GM19463 (cell line): ENCODE results near the gene OARD1.

Experiments used
- ATAC-seq: cut with Tn5 transposase; IDR thresholded peaks from one replicate; pipeline ENCODE4 v1.9.1; 2021; ENCODE audit warnings: mild to moderate bottlenecking, moderate library complexity; ENCODE audit not compliant: unreplicated experiment

Gene OARD1

GRCh38 chr6:41050536-41050935 lies 21.6 kb downstream of the OARD1 start:
- no peak for ATAC-seq

- no peak for ATAC-seq
Measured at GRCh38 chr6:41049955-41050354, 22.2 kb downstream of the OARD1 start.

GRCh38 chr6:41049521-41049920 lies 22.6 kb downstream of the OARD1 start:
- no peak for ATAC-seq

- ATAC-seq, result no peak
Measured at GRCh38 chr6:41047745-41048732, 24.1 kb downstream of the OARD1 start.

- no peak for ATAC-seq
Measured at GRCh38 chr6:41047306-41047705, 24.9 kb downstream of the OARD1 start.

GRCh38 chr6:41046084-41046483 lies 26.1 kb downstream of the OARD1 start:
- no peak for ATAC-seq

- no peak for ATAC-seq
Measured at GRCh38 chr6:41045664-41046063, 26.5 kb downstream of the OARD1 start.

GRCh38 chr6:41043151-41043550 lies 29.0 kb downstream of the OARD1 start:
- no peak for ATAC-seq

GRCh38 chr6:41042226-41043055 lies 29.7 kb downstream of the OARD1 start, which contains the start of gene TSPO2:
TSPO2 (plus strand) TSS chr6:41042467; CDS start chr6:41042986, 519 bp downstream.
- ATAC-seq, result no peak

GRCh38 chr6:41040940-41041536 lies 31.1 kb downstream of the OARD1 start:
- no peak for ATAC-seq

- ATAC-seq, result peak; percentile 69
Measured at GRCh38 chr6:41040101-41040939, 31.8 kb downstream of the OARD1 start.

GRCh38 chr6:41039060-41039998 lies 32.8 kb downstream of the OARD1 start, which contains the start of gene UNC5CL:
UNC5CL (minus strand) TSS chr6:41039221; CDS start chr6:41035074, 4,147 bp downstream.
- no peak for ATAC-seq

- ATAC-seq, result no peak
Measured at GRCh38 chr6:41038205-41038604, 34.0 kb downstream of the OARD1 start.

GRCh38 chr6:41037107-41037900 lies 34.9 kb downstream of the OARD1 start:
- ATAC-seq, result no peak

- no peak for ATAC-seq
Measured at GRCh38 chr6:41036601-41037000, 35.6 kb downstream of the OARD1 start.

- ATAC-seq, result no peak
Measured at GRCh38 chr6:41036186-41036585, 36.0 kb downstream of the OARD1 start.

- ATAC-seq, result no peak
Measured at GRCh38 chr6:41033776-41034175, 38.4 kb downstream of the OARD1 start.

- no peak for ATAC-seq
Measured at GRCh38 chr6:41032830-41033229, 39.3 kb downstream of the OARD1 start.
